CD4-positive, alpha-beta T cell treated with Interleukin-1 beta for 1 hour (primary cell): ENCODE measurements around the gene OSBPL1A.

ENCODE experiments used
- DNase-seq, 2 donors: peaks; one replicate each; pipeline ENCODE4 v3.0.0-alpha.2; 2020 to 2022

OSBPL1A gene

DNA sequence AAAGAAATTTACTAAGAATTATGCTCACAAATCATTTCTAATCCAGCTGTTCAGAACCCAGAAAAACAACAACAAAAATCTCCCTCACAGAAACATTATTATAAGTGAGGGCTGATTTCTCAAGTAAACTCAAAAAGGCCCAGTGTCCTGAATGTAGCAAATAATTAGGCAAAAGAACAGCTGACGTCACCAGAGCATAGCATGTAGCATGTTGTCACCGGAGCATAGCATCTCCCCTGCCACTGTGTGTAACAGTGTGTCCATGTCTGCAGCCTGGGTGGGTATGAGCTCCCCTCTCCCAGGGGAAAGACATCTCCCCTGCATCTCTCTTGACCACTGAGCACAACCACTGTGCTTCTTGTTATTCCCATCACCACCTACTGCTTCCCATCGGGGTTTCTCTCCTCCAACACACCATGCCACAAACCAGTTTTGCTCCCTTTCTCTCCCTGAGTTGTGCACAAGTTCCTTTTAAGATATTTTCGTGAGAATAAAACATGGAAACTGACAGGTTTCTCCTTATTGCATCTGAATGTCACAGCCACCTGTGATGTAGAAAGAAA, 132.0 kb downstream of the OSBPL1A start:
- no peak for DNase-seq

DNA sequence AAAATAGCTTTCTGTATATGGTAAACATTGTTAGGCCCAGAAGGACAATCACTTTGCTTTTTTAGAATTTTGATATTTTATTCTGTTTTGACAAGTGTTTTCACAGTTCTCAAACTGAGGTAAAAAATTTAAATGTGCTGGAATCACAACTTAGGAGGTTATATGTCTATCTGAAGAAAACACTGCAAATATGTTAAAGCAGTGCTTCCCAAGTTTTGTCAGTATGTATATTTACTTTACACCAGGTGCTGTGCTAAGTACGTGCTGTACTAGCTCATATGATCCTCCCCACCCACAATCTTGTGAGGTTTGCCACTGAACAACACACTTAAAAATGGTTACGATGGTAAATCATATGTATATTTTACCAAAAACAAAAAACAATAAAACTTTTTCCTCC, 134.6 kb downstream of the OSBPL1A start:
- DNase-seq, result no peak

DNA sequence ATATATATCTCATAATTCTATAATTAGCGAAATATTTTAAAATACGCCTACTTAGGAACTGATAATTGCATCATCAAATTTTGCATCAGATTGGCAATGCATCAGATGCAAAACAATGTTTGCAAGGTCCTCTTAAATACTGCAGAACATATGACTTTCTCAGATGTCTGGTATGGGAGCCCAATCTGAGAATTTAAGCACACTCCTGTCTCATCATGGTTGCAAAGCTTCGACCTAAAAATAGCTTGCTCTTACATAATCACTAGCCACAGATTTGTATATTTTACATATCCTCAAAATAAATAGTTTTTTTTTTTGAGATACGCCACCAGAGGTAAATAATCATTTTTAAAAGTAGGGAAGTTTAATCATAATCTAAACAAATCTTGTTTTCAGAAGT, 135.5 kb downstream of the OSBPL1A start:
- no peak for DNase-seq

GRCh38 chr18:24259869-24260641, 137.6 kb downstream of the OSBPL1A start:
- DNase-seq, result no peak

DNA sequence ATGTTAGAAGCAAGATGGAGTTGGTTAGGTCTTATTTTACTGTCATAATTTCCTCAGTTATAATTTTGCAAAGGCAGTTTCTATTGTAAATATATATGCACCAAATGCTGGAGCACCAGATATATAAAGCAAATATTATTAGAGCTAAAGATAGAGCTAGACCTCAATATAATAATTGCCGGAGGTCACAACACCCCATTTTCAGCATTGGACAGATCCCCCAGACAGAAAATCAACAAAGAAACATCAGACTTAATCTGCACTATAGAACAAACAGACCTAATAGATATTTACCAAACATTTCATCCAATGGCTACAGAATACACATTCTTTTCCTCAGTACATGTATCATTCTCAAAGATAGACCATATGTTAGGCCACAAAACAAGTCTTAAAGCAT, 143.6 kb downstream of the OSBPL1A start:
- DNase-seq, result no peak

DNA sequence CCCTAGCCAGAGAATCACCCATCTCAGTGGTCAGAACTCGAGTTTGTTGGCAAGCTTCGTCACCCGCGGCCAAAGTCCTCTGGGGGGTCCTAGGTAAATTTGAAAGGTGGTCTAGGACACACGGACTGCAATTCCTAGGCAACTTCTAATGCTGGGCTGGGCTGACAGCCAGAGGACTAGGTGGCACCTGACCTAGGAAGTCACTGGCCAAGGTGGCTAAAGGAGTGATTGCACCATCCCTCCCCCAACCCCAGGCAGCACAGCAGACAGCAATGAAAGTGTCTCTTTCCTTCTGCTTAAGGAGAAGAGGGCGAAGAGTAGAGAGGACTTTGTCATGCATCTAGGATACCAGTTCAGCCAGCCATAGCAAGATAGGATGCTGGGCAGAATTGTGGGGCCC, 147.9 kb downstream of the OSBPL1A start:
- DNase-seq, result no peak

GRCh38 chr18:24248359-24248758, 149.3 kb downstream of the OSBPL1A start:
- DNase-seq, result no peak

- DNase-seq, result no peak
Measured at GRCh38 chr18:24246143-24246542, 151.5 kb downstream of the OSBPL1A start.

GRCh38 chr18:24244698-24245097, 152.9 kb downstream of the OSBPL1A start:
- no peak for DNase-seq

GRCh38 chr18:24243677-24244076, 153.9 kb downstream of the OSBPL1A start:
- no peak for DNase-seq

- no peak for DNase-seq
Measured at GRCh38 chr18:24239341-24239740, 158.3 kb downstream of the OSBPL1A start.

DNA sequence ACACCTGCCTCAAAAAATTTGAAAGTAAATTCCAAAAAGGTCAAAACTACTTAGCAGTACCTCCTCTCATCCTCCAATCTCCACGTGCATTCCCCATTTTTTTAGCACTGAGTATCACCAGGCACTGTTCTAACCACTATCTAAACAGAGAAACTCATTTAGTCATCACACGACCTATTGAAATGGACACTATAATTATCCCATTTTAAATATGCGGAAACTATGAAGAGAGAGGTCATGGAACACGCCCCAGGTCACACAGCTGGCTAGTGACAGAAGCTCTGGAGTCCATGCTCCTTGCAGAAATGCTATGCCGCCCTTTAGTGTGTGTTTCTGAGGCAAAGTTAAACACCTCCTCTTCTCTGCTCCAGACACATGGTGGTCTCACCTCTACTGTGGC, 159.2 kb downstream of the OSBPL1A start:
- DNase-seq, result no peak

- no peak for DNase-seq
Measured at GRCh38 chr18:24234850-24235418, 162.7 kb downstream of the OSBPL1A start.

GRCh38 chr18:24234330-24234729, 163.3 kb downstream of the OSBPL1A start:
- DNase-seq, result no peak

GRCh38 chr18:24232800-24233199, 164.8 kb downstream of the OSBPL1A start:
- no peak for DNase-seq

- DNase-seq, result no peak
Measured at GRCh38 chr18:24231773-24232735, 165.6 kb downstream of the OSBPL1A start.

DNA sequence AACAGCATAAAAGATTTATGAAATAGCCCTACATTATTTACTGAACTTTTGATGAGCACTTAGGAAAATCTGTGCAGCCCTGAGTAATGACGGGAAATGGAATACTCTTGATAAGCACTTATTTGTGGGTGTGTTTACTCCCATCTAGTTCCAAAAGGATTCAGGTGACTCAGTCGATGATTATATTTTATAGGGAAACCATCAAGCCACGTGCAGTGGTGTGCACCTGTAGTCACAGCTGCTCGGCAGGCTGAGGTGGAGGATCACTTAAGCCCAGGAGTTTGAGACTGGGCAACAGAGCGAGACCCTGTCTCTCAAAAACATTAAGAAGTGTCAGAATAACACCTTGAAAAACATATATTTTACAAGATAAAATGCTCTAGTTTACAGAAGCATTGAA, 166.9 kb downstream of the OSBPL1A start:
- DNase-seq, result no peak

DNA sequence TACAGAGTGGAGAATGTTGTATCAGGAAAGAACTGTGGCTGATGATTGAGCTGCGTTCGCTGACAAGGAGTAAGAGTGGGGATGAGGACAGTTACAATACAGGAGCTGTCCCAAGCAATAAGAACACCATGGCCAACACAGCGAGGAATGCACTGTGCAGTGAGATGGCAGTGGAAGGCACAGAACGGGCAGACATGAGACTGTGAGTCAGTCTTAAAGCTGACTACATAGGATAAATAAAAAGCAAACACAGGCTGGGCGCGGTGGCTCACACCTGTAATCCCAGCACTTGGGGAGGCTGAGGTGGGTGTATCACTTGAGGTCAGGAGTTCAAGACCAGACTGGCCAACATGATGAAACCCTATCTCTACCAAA, 169.0 kb downstream of the OSBPL1A start:
- no peak for DNase-seq

DNA sequence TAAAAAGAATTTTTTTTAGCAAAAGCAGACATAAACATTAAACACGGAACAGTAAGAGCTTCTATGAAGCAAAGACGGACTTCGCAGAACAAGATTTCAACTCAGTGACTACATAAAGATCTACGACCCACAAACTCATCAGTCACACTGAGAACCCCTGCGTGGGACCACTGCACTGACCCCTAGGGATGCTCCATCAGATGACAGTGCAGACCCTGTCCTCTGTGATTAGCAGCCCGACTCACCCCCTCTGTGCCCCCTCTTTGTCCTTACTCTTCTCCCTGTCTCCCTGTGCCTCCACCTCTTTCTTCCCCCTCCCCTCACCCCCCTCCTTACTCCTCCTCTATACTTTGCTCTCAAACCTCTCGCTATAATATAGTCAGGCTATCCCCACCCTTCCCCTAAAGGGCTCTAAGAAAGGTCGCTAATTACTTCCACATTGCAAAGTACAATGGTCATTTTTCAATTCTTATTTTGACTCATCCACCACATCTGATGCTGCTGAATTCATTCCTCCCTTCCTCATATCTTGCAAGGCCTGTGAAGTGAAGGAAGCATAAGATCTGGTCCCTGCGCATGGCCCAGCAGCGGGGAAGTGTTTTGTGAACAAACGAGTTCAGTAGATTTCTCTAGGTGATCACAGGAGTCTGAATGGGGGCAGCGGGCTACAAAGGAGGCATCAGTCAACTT, 169.5 kb downstream of the OSBPL1A start:
- no peak for DNase-seq

DNA sequence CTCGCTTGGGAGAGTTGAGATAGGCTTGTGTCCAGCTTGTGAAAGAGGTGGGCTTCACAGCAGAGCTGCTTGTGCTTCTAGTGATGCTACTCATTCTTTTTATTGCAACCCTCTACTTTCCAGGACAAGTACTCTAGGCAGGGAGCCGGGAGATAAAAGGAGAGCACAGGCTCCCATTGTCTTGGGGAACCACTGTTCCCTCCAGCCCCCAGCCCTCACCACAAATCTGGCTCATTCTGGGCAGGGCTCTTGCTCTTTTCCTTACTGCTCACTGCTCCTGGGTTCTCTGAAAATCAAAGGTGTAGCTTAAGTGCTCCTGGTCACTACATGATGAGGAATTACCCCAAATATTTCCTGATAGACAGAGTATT, 177.3 kb downstream of the OSBPL1A start:
- DNase-seq, result no peak

DNA sequence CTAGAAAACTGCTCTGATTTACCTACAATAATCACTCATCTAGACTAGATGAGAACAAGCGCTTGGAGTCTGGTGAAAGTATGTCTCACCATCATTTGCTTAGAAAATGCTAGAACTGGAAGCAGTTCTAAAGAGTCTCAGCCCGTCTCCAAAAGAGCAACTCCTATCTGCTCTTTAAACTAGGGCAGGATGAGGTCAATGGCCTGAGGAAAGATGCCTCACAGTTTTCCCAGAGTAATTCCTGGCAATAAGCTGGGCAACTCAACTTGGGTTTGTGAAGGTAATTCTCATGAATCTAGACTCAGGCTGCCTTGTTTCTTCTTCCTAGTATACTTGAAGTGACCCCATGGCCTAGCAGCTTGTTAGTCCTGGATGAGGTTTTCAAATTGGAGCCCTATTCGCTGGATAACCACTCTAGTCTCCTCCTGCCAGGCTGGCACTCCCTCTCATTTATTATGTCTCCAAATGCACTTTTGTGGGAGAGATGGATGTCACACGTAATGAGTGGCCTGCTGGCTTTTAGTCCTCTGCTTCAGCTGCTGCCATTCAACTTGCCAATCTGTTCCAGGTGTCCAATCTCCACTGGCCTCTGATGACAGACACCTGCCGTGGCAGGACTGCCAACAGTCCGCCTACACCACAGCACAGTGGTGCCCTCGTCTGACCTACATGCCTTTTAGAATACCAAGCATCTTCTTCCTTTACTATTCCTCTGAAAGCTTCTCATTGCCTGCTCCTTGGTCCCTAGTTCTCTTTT, 177.9 kb downstream of the OSBPL1A start:
- DNase-seq, result no peak

DNA sequence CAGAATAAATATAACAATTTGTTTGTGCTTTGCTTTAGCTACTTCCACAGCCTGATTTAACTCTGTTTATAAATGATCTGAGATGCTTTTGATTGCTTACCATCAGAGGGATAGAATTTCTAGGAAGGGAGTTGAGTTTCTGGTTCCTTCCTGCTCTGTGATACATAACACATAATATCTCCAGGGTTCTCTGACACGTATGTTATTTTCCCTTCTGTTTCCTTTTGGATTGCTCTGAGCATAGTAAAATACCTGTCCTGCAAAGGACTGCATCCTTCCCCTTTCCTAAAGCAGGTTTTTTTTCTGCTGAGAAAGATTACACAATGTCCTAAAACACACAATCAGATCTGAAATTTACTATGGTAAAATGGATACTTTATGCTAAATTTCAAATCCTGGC, 182.7 kb downstream of the OSBPL1A start:
- no peak for DNase-seq
